H1 (cell line): ENCODE measurements around the gene DAB2IP. TPM values are rescaled to one million over a fixed set of nuclear protein-coding genes. Genes with fewer than 3 reads are reported as not detected.

Experiments used
- CTCF ChIA-PET: fragments of 300-600 bp; sonication (Branson Sonifier 250); formaldehyde crosslinking; loops from one replicate; lab custom pipeline; 2021; ENCODE audit not compliant: partially characterized antibody; lab: Charles Lee
- POLR2A ChIA-PET: fragments of 300-600 bp; sonication (Branson Sonifier 250); formaldehyde crosslinking; loops from one replicate; lab custom pipeline; 2021; ENCODE audit warnings: inconsistent platforms; ENCODE audit not compliant: partially characterized antibody; lab: Charles Lee
- DNase-seq, 2 experiments: peaks; one replicate each; pipeline versions ENCODE4 v3.0.0 to v3.0.0-alpha.2; 2010 to 2022; ENCODE audit warnings: low spot score in 2 of 2, low read depth in 1 of 2, mixed read lengths in 1 of 2
- FAIRE-seq: peaks from 2 replicates; lab custom pipeline; 2011; peaks lifted over from hg19 to GRCh38; lab: Jason Lieb, UNC
- H2AFZ ChIP-seq: 2 replicates; pipeline ENCODE4 v1.8.1; 2012; ENCODE audit warnings: low read length, inconsistent platforms
- H2AK5ac ChIP-seq: 2 replicates; pipeline ENCODE4 v1.6.1; 2013; ENCODE audit warnings: low read depth, low read length
- H2BK120ac ChIP-seq: replicated peaks from 2 replicates; pipeline ENCODE3; 2013; ENCODE audit warnings: low read depth, low read length, inconsistent platforms
- H2BK12ac ChIP-seq: 2 replicates; pipeline ENCODE4 v1.6.1; 2013; ENCODE audit warnings: low read depth, low read length
- H2BK15ac ChIP-seq: 2 replicates; pipeline ENCODE4 v1.6.1; 2013; ENCODE audit warnings: low read length
- H2BK20ac ChIP-seq: 2 replicates; pipeline ENCODE4 v1.6.1; 2013; ENCODE audit warnings: low read length
- H2BK5ac ChIP-seq: 2 replicates; pipeline ENCODE4 v1.6.1; 2013; ENCODE audit warnings: low read depth, low read length
- H3K14ac ChIP-seq: 2 replicates; pipeline ENCODE4 v1.6.1; 2013; ENCODE audit warnings: inconsistent platforms; ENCODE audit not compliant: insufficient read length
- H3K18ac ChIP-seq: 2 replicates; pipeline ENCODE4 v1.6.1; 2013; ENCODE audit warnings: low read length; ENCODE audit errors: extremely low read depth
- H3K23ac ChIP-seq: 2 replicates; pipeline ENCODE4 v1.6.1; 2013; ENCODE audit warnings: inconsistent platforms; ENCODE audit not compliant: insufficient read length
- H3K23me2 ChIP-seq: 2 replicates; pipeline ENCODE4 v1.6.1; 2013; ENCODE audit warnings: low read depth, low read length
- H3K27ac ChIP-seq: 2 replicates; pipeline ENCODE4 v1.6.1; 2011; ENCODE audit warnings: low read depth, low read length, inconsistent platforms
- H3K27me3 ChIP-seq, 4 experiments: replicated peaks in 1 of 4; 1 replicate in 1 of 4; 2 replicates in 3 of 4; pipeline versions ENCODE4 v1.6.1 to v1.8.1; 2011 to 2013; ENCODE audit warnings: low read length in 3 of 4, mild to moderate bottlenecking in 3 of 4, inconsistent platforms in 2 of 4, mixed read lengths in 2 of 4, moderate library complexity in 1 of 4; ENCODE audit not compliant: control insufficient read depth in 3 of 4, insufficient read depth in 3 of 4; ENCODE audit errors: extremely low read depth in 1 of 4
- H3K36me3 ChIP-seq, 4 experiments: 2 replicates each; pipeline versions ENCODE4 v1.6.1 to v1.8.1; 2011 to 2013; ENCODE audit warnings: mild to moderate bottlenecking in 4 of 4, low read length in 3 of 4, moderate library complexity in 2 of 4, control low read depth in 1 of 4, inconsistent platforms in 1 of 4; ENCODE audit not compliant: insufficient read depth in 4 of 4, control insufficient read depth in 2 of 4
- H3K4ac ChIP-seq: replicated peaks from 2 replicates; pipeline ENCODE3; 2013; ENCODE audit warnings: low read length, low read depth, mixed read lengths, inconsistent platforms; ENCODE audit not compliant: insufficient read length
- H3K4me1 ChIP-seq, 4 experiments: replicated peaks in 1 of 4; 1 replicate in 1 of 4; 2 replicates in 3 of 4; pipeline versions ENCODE4 v1.6.1 to v1.8.1; 2011 to 2013; ENCODE audit warnings: low read length in 3 of 4, inconsistent platforms in 2 of 4, mixed read lengths in 1 of 4; ENCODE audit not compliant: insufficient read depth in 4 of 4, control insufficient read depth in 3 of 4
- H3K4me2 ChIP-seq, 2 experiments: 2 replicates each; pipeline versions ENCODE4 v1.6.1 to v1.8.1; 2011 to 2013; ENCODE audit warnings: low read depth in 2 of 2, low read length in 2 of 2, control low read depth in 1 of 2, inconsistent platforms in 1 of 2, mild to moderate bottlenecking in 1 of 2; ENCODE audit not compliant: insufficient read depth in 1 of 2
- H3K4me3 ChIP-seq, 4 experiments: fragments of 200-600, 300-600 bp in 1 of 4; sonication (generic), shearing (Covaris generic), sonication (Bioruptor Twin) in 1 of 4; 2 replicates each; pipeline versions ENCODE4 v1.5.1 to v1.8.1; 2011 to 2016; ENCODE audit warnings: low read length in 4 of 4, low read depth in 3 of 4, control low read depth in 2 of 4, inconsistent platforms in 2 of 4, mild to moderate bottlenecking in 2 of 4, mixed read lengths in 1 of 4, moderate library complexity in 1 of 4; ENCODE audit not compliant: insufficient read depth in 2 of 4; ENCODE audit errors: extremely low read depth in 1 of 4
- H3K56ac ChIP-seq: replicated peaks from 2 replicates; pipeline ENCODE3; 2013; ENCODE audit warnings: low read depth, mild to moderate bottlenecking, mixed read lengths, low read length, inconsistent platforms; ENCODE audit not compliant: insufficient read length
- H3K79me1 ChIP-seq: 2 replicates; pipeline ENCODE4 v1.6.1; 2013; ENCODE audit warnings: low read depth, low read length, control low read depth
- H3K79me2 ChIP-seq, 2 experiments: 2 replicates each; pipeline versions ENCODE4 v1.6.1 to v1.8.1; 2012 to 2013; ENCODE audit warnings: low read length in 2 of 2, mild to moderate bottlenecking in 2 of 2, inconsistent platforms in 1 of 2; ENCODE audit not compliant: insufficient read depth in 2 of 2, control insufficient read depth in 1 of 2
- H3K9ac ChIP-seq, 4 experiments: replicated peaks in 1 of 4; 1 replicate in 1 of 4; 2 replicates in 3 of 4; pipeline versions ENCODE4 v1.6.1 to v1.8.1; 2011 to 2013; ENCODE audit warnings: low read depth in 3 of 4, low read length in 3 of 4, control low read depth in 2 of 4, mild to moderate bottlenecking in 2 of 4, moderate library complexity in 2 of 4, inconsistent platforms in 1 of 4; ENCODE audit errors: extremely low read depth in 1 of 4
- H3K9me3 ChIP-seq, 2 experiments: 2 replicates each; pipeline versions ENCODE4 v1.6.1 to v1.8.1; 2012 to 2013; ENCODE audit warnings: mild to moderate bottlenecking in 2 of 2, moderate library complexity in 2 of 2, control low read depth in 1 of 2, inconsistent platforms in 1 of 2, low read depth in 1 of 2, low read length in 1 of 2, mixed read lengths in 1 of 2; ENCODE audit not compliant: insufficient read depth in 2 of 2
- H4K20me1 ChIP-seq, 2 experiments: replicated peaks in 1 of 2; 2 replicates each; pipeline versions ENCODE3 to v1.8.1; 2011 to 2013; ENCODE audit warnings: inconsistent platforms in 2 of 2, low read length in 2 of 2, mild to moderate bottlenecking in 1 of 2; ENCODE audit not compliant: insufficient read depth in 2 of 2, control insufficient read depth in 1 of 2
- H4K5ac ChIP-seq: 2 replicates; pipeline ENCODE4 v1.6.1; 2013; ENCODE audit warnings: low read length, low read depth, mixed read lengths, inconsistent platforms; ENCODE audit not compliant: insufficient read length
- H4K8ac ChIP-seq: 2 replicates; pipeline ENCODE4 v1.8.0; 2013; ENCODE audit warnings: mild to moderate bottlenecking, moderate library complexity, low read length, inconsistent platforms; ENCODE audit not compliant: insufficient read depth; ENCODE audit errors: extremely low read depth
- H4K91ac ChIP-seq: replicated peaks from 2 replicates; pipeline ENCODE3; 2013; ENCODE audit warnings: low read length, mixed read lengths, inconsistent platforms; ENCODE audit not compliant: insufficient read length
- ATF2 ChIP-seq: IDR thresholded peaks from 2 replicates; pipeline ENCODE4 v1.6.1; 2012; ENCODE audit warnings: low read length, inconsistent platforms
- CBX5 ChIP-seq: fragments of 300-800, 300-1000 bp; sonication (generic); IDR thresholded peaks from 2 replicates; pipeline ENCODE4 v1.7.1; 2016; ENCODE audit warnings: antibody characterized with exemption, low read length, low read depth
- E2F6 ChIP-seq: IDR thresholded peaks from 2 replicates; pipeline ENCODE4 v1.6.1; 2012; ENCODE audit warnings: inconsistent platforms
- MAFK ChIP-seq: IDR thresholded peaks from 2 replicates; pipeline ENCODE4 v1.6.1; 2012; ENCODE audit warnings: low read depth, mild to moderate bottlenecking, improper control_type of control experiment, low read length
- RBBP5 ChIP-seq: IDR thresholded peaks from 2 replicates; pipeline ENCODE4 v1.7.1; 2012; ENCODE audit warnings: low read depth, mild to moderate bottlenecking, inconsistent platforms, low read length, moderate library complexity, borderline replicate concordance
- SAP30 ChIP-seq: fragments of 300-600 bp; sonication (generic); IDR thresholded peaks from 2 replicates; pipeline ENCODE4 v1.7.1; 2012; ENCODE audit warnings: low read length, moderate library complexity, mild to moderate bottlenecking, inconsistent platforms; ENCODE audit not compliant: insufficient read depth, insufficient replicate concordance
- SIRT6 ChIP-seq: IDR thresholded peaks from one replicate; pipeline ENCODE4 v1.7.1; 2012; ENCODE audit warnings: low read length, inconsistent platforms
- TAF7 ChIP-seq: optimal IDR thresholded peaks from 2 replicates; pipeline ENCODE3; 2011; ENCODE audit warnings: low read depth, mild to moderate bottlenecking, inconsistent platforms, low read length, moderate library complexity, borderline replicate concordance
- WGBS, 2 experiments: shearing (Covaris generic) in 1 of 2; methylation state at CpG; one replicate each; pipeline versions ENCODE4 v1.1.6 to v1.1.7; 2013 to 2015; ENCODE audit warnings: low lambda C conversion rate in 2 of 2, mixed read lengths in 2 of 2, inconsistent platforms in 1 of 2, low coverage in 1 of 2, missing lambda C conversion rate in 1 of 2; ENCODE audit not compliant: insufficient replicate concordance in 2 of 2, insufficient coverage in 1 of 2, insufficient read length in 1 of 2; ENCODE audit errors: extremely low coverage in 1 of 2, missing lambda C conversion rate in 1 of 2; 5-methylcytosine and 5-hydroxymethylcytosine counted together
- polyA plus RNA-seq, 7 experiments: library from polyadenylated mRNA; depleted of rRNA in 3 of 7; stranded (reverse) in 5 of 7; unstranded in 2 of 7; fragments of >200 nt in 5 of 7; fragments of 200-250 nt in 2 of 7; gene quantifications; 1 replicate in 5 of 7; 2 replicates in 1 of 7; 4 replicates in 1 of 7; pipeline versions ENCODE4 v1.2.1 to v1.2.3, GENCODE V29; 2011 to 2013; ENCODE audit warnings: missing spikeins in 2 of 7, mixed read lengths in 2 of 7
- total RNA-seq: library from RNA; stranded (reverse); fragmentation: NEBNext Ultra II Directional; extraction: Animal tissue kit (Norgen Biotek cat#: 25700); gene quantifications from 2 replicates; pipeline ENCODE4 v1.2.1, GENCODE V29; 2021

The DAB2IP gene
- total and polyA plus RNA-seq, 2 of the 8 experiments (the other 6 are each of a cell fraction or from before 2014, with no cell fraction given) = 19.7 to 39.5 TPM

GRCh38 chr9:121764371-121764730 lies 112.9 kb downstream of the DAB2IP start:
- Histone ChIP-seq H4K5ac (no peak overlapping the region), H4K20me1 (peaks cover 0 to 8% of the 10 kb centered on the region in 2 experiments), H3K27ac (no peak overlapping the region), H3K14ac (no peak overlapping the region), H3K4me3 (no peak overlapping the region), H2BK5ac (no peak overlapping the region), H2BK15ac (no peak overlapping the region), H3K56ac (no peak overlapping the region), H3K79me2 (no peaks in the 10 kb centered on the region), H2BK120ac (no peak overlapping the region), H2BK12ac (no peak overlapping the region), H3K18ac (no peak overlapping the region), H3K36me3 (peaks cover 8 to 24% (median 19%) of the 10 kb centered on the region in 4 experiments; a peak in 7 of 8 replicates), H3K9me3 (no peaks in the 10 kb centered on the region), H3K4ac (no peak overlapping the region), H2BK20ac (no peak overlapping the region), H3K9ac (no peak overlapping the region), H3K4me1 (peaks cover 0 to 2% (median 0%) of the 10 kb centered on the region in 4 experiments; a peak in 2 of 7 replicates), H3K23ac (no peak overlapping the region), H3K4me2 (no peak overlapping the region), H2AFZ (no peak overlapping the region), H4K91ac (no peak overlapping the region), H4K8ac (no peak overlapping the region; the same call in 1 of the 2 replicates), H2AK5ac (no peak overlapping the region), H3K27me3 (no peaks in the 10 kb centered on the region), H3K79me1 (no peaks in the 10 kb centered on the region), H3K23me2 (no peaks in the 10 kb centered on the region)
- ChIA-PET CTCF (interaction anchor here (1.1 to 3.3 kb wide), 7 partner anchors 12 to 72 kb away, joined by 3 to 15 read pairs (median 4); no protein-coding TSS in a partner anchor), POLR2A (no interaction called here)
- 100% methylated on average over 7 of the region's 9 CpGs; no CpG with 5 or more reads in 1 of the 2 experiments for WGBS, 2 experiments
- TF ChIP-seq MAFK (no peak), SAP30 (no peak), CBX5 (no peak), TAF7 (no peak), SIRT6 (no peak), ATF2 (no peak), E2F6 (no peak), RBBP5 (no peak)
- FAIRE-seq (no peak), DNase-seq (no peak)
